CD4-positive, alpha-beta memory T cell (primary cell): ENCODE results near the gene SNAPC2. TPM values are rescaled to one million over a fixed set of nuclear protein-coding genes. Genes with fewer than 3 reads are reported as not detected.
A peak's percentile ranks its signal among the peaks of the same experiment; 100 is the strongest.

Experiments
- CTCF ChIA-PET: fragments of 350-600 bp; sonication (Branson Sonifier 250); formaldehyde crosslinking; loops from one replicate; lab custom pipeline; 2021; ENCODE audit warnings: inconsistent platforms; ENCODE audit not compliant: partially characterized antibody; lab: Charles Lee
- POLR2A ChIA-PET: fragments of 350-600 bp; sonication (Branson Sonifier 250); formaldehyde crosslinking; loops from one replicate; lab custom pipeline; 2021; ENCODE audit not compliant: partially characterized antibody; lab: Charles Lee
- DNase-seq, 5 donors: peaks; one replicate each; pipeline versions ENCODE4 v3.0.0 to v3.0.0-alpha.2; 2020 to 2022; ENCODE audit warnings: mixed read lengths in 1 of 5
- H3K27ac ChIP-seq: one replicate; pipeline ENCODE4 v1.7.0; 2013; ENCODE audit warnings: low read depth, low read length
- H3K27me3 ChIP-seq: 2 replicates; pipeline ENCODE4 v1.7.0; 2013; ENCODE audit warnings: mild to moderate bottlenecking, low read length, moderate library complexity; ENCODE audit not compliant: insufficient read depth
- H3K36me3 ChIP-seq: 2 replicates; pipeline ENCODE4 v1.7.0; 2013; ENCODE audit warnings: mild to moderate bottlenecking, low read length, moderate library complexity; ENCODE audit not compliant: insufficient read depth
- H3K4me1 ChIP-seq: 2 replicates; pipeline ENCODE4 v1.7.0; 2013; ENCODE audit warnings: mild to moderate bottlenecking, low read length, moderate library complexity; ENCODE audit not compliant: insufficient read depth
- H3K4me3 ChIP-seq, 2 donors: one replicate each; pipeline ENCODE4 v1.7.0; 2013; ENCODE audit warnings: low read length in 2 of 2, mild to moderate bottlenecking in 1 of 2
- H3K9me3 ChIP-seq, 2 donors: one replicate each; pipeline ENCODE4 v1.7.0; 2013; ENCODE audit warnings: low read length in 2 of 2, control low read depth in 1 of 2; ENCODE audit not compliant: control insufficient read depth in 1 of 2
- H3K27ac Mint-ChIP-seq, 7 donors: one replicate each; pipeline ENCODE4 v1.8.0; 2020 to 2021; ENCODE audit warnings: mixed read lengths in 7 of 7, mild to moderate bottlenecking in 6 of 7, inconsistent platforms in 3 of 7, moderate library complexity in 3 of 7
- H3K27me3 Mint-ChIP-seq, 2 donors: one replicate each; pipeline ENCODE4 v1.8.0; 2020 to 2021; ENCODE audit warnings: mixed read lengths in 2 of 2
- H3K36me3 Mint-ChIP-seq, 2 donors: one replicate each; pipeline ENCODE4 v1.8.0; 2020 to 2021; ENCODE audit warnings: mixed read lengths in 2 of 2, inconsistent platforms in 1 of 2, mild to moderate bottlenecking in 1 of 2
- H3K4me1 Mint-ChIP-seq, 4 donors: one replicate each; pipeline ENCODE4 v1.8.0; 2020 to 2021; ENCODE audit warnings: mixed read lengths in 4 of 4, mild to moderate bottlenecking in 1 of 4
- H3K4me3 Mint-ChIP-seq, 8 donors: one replicate each; pipeline ENCODE4 v1.8.0; 2020 to 2021; ENCODE audit warnings: mixed read lengths in 8 of 8, mild to moderate bottlenecking in 7 of 8, moderate library complexity in 6 of 8, inconsistent platforms in 3 of 8
- H3K9me3 Mint-ChIP-seq, 8 donors: one replicate each; pipeline ENCODE4 v1.8.0; 2020 to 2021; ENCODE audit warnings: mixed read lengths in 8 of 8, mild to moderate bottlenecking in 5 of 8, inconsistent platforms in 3 of 8, moderate library complexity in 1 of 8
- intact Hi-C: fragments of 100-400 bp; cut with micrococcal nuclease; formaldehyde crosslinking; loops from one replicate; pipeline ENCODE4 v1.15.1; 2023
- polyA plus RNA-seq, 2 donors: library from polyadenylated mRNA; unstranded; fragments of 300-500 nt; fragmentation: Illumina TruSeq; gene quantifications; one replicate each; pipeline ENCODE4 v1.2.3, GENCODE V29; 2021
- total RNA-seq, 2 experiments: library from RNA; stranded (reverse); gene quantifications; one replicate each; pipeline ENCODE4 v1.2.3, GENCODE V29; 2021

Gene SNAPC2
- total and polyA plus RNA-seq, 4 experiments from 2014 or later: 9.0 to 22.1 (median 17.6) TPM

- peaks cover 19% of the 10 kb centered on the region for H3K4me1 ChIP-seq
- H3K36me3 Mint-ChIP-seq: peaks cover 19% of the 10 kb centered on the region in 2 donors
- no peaks in the 10 kb centered on the region for H3K9me3 ChIP-seq
- peaks cover 5 to 18% (median 12%) of the 10 kb centered on the region in 4 donors for H3K4me1 Mint-ChIP-seq
- peaks cover 0 to 3% (median 0%) of the 10 kb centered on the region in 8 donors for H3K9me3 Mint-ChIP-seq
- peaks cover 8% of the 10 kb centered on the region for H3K27me3 ChIP-seq
- peak overlapping the region in 1 of 7 donors; percentile 27 for H3K27ac Mint-ChIP-seq
- no peak overlapping the region for H3K4me3 ChIP-seq
- H3K27me3 Mint-ChIP-seq: peaks cover 10 to 16% of the 10 kb centered on the region in 2 donors
- CTCF ChIA-PET: interaction anchor here (1.3 kb wide), 1 partner anchor 11 kb away, joined by 3 read pairs; no protein-coding TSS in a partner anchor
- peak overlapping the region in 1 of 8 donors; percentile 42 for H3K4me3 Mint-ChIP-seq
- H3K36me3 ChIP-seq: peaks cover 7% of the 10 kb centered on the region
- peak in 1 of 5 donors; percentile 23 for DNase-seq
- no peak overlapping the region for H3K27ac ChIP-seq
- intact Hi-C loops: no loop called here
- POLR2A ChIA-PET: interaction anchor here (0.6 to 1.3 kb wide), 2 partner anchors 9 to 13 kb away, joined by 3 to 4 read pairs; partner anchors contain the start of gene MAP2K7
Measured at GRCh38 chr19:7912697-7913564, 7.2 kb upstream of the SNAPC2 start.

DNA sequence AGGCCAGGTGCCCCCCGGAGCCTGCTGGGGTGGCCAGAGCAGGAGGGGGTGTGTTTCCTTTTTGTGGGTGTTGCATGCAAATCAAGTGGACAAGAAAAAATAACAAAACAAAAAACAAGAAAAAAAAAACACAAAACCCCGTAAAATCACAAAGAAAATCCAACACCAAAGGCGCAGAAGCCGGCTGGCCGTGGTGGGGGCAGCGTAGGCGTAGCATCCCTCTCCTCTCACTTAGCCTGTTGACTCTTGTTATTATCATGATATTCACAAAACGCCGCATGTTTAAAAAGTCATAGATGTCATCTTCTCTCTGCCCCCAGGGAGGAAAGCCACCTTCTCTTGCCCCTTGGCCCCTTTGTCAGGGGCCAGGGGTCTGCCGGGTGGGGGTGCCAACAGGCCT lies 6.5 kb upstream of the SNAPC2 start:
- H3K27ac ChIP-seq: no peak overlapping the region
- H3K4me1 Mint-ChIP-seq: peaks cover 5 to 25% (median 16%) of the 10 kb centered on the region in 4 donors
- H3K27me3 Mint-ChIP-seq: peaks cover 14 to 20% of the 10 kb centered on the region in 2 donors
- no peaks in the 10 kb centered on the region for H3K9me3 ChIP-seq
- ChIA-PET CTCF (no interaction called here), POLR2A (interaction anchor here (1.3 kb wide), 1 partner anchor 10 kb away, joined by 4 read pairs; the partner anchor contains the start of gene MAP2K7)
- no peak overlapping the region for H3K4me3 Mint-ChIP-seq
- H3K4me3 ChIP-seq: no peak overlapping the region
- peaks cover 7% of the 10 kb centered on the region for H3K36me3 ChIP-seq
- peaks cover 0 to 3% (median 0%) of the 10 kb centered on the region in 8 donors for H3K9me3 Mint-ChIP-seq
- intact Hi-C loops: no loop called here
- no peak overlapping the region for H3K27ac Mint-ChIP-seq
- no peak for DNase-seq
- peaks cover 19% of the 10 kb centered on the region in 2 donors for H3K36me3 Mint-ChIP-seq
- H3K27me3 ChIP-seq: peaks cover 11% of the 10 kb centered on the region
- peaks cover 26% of the 10 kb centered on the region for H3K4me1 ChIP-seq

- no peaks in the 10 kb centered on the region for H3K9me3 ChIP-seq
- Mint-ChIP-seq H3K36me3 (peaks cover 19% of the 10 kb centered on the region in 2 donors), H3K4me3 (peak overlapping the region in 1 of 8 donors; percentile 57), H3K27me3 (peaks cover 14 to 20% of the 10 kb centered on the region in 2 donors), H3K27ac (peak overlapping the region in 1 of 7 donors; percentile 21), H3K9me3 (peaks cover 0 to 3% (median 0%) of the 10 kb centered on the region in 8 donors), H3K4me1 (peaks cover 5 to 26% (median 17%) of the 10 kb centered on the region in 4 donors)
- H3K4me3 ChIP-seq: no peak overlapping the region
- H3K4me1 ChIP-seq: peaks cover 29% of the 10 kb centered on the region
- ChIA-PET POLR2A (interaction anchor here (2.4 kb wide), 1 partner anchor 10 kb away, joined by 12 read pairs; the partner anchor contains the start of gene MAP2K7), CTCF (no interaction called here)
- no peak overlapping the region for H3K27ac ChIP-seq
- H3K36me3 ChIP-seq: peaks cover 7% of the 10 kb centered on the region
- intact Hi-C loops: no loop called here
- DNase-seq: peak in 1 of 5 donors; percentile 36
- H3K27me3 ChIP-seq: peaks cover 13% of the 10 kb centered on the region
Measured at GRCh38 chr19:7914099-7914498, 6.0 kb upstream of the SNAPC2 start.

GRCh38 chr19:7914598-7915045 lies 5.5 kb upstream of the SNAPC2 start, which contains the start of gene TGFBR3L:
Gene TGFBR3L (plus strand): TSS chr19:7914830.
- peak within 1 kb of the TSS; percentile 11 to 72 (median 60) for H3K4me3 Mint-ChIP-seq
- peaks cover 0 to 3% (median 0%) of the 10 kb centered on the region in 8 donors for H3K9me3 Mint-ChIP-seq
- ChIA-PET CTCF (no interaction called here), POLR2A (interaction anchor here (2.4 kb wide), 1 partner anchor 11 kb away, joined by 12 read pairs; the partner anchor contains the start of gene MAP2K7)
- H3K4me1 Mint-ChIP-seq: peaks cover 6 to 31% (median 19%) of the 10 kb centered on the region in 4 donors
- H3K27me3 Mint-ChIP-seq: peaks cover 15 to 21% of the 10 kb centered on the region in 2 donors
- Histone ChIP-seq H3K4me1 (peaks cover 33% of the 10 kb centered on the region), H3K9me3 (no peaks in the 10 kb centered on the region), H3K27me3 (peaks cover 13% of the 10 kb centered on the region), H3K4me3 (no peak within 1 kb of the TSS), H3K27ac (no peak within 1 kb of the TSS), H3K36me3 (peaks cover 7% of the 10 kb centered on the region)
- intact Hi-C loops: no loop called here
- H3K27ac Mint-ChIP-seq: peak within 1 kb of the TSS in 2 of 7 donors; percentile 37 to 57
- peak in 1 of 5 donors; percentile 20 for DNase-seq
- H3K36me3 Mint-ChIP-seq: peaks cover 19% of the 10 kb centered on the region in 2 donors

- H3K27ac ChIP-seq: no peak overlapping the region
- CTCF ChIA-PET: no interaction called here
- no peaks in the 10 kb centered on the region for H3K9me3 ChIP-seq
- peaks cover 38% of the 10 kb centered on the region for H3K4me1 ChIP-seq
- POLR2A ChIA-PET: interaction anchor here (1.3 to 5.3 kb wide), 5 partner anchors 7 to 90 kb away, joined by 6 to 21 read pairs (median 12); partner anchors contain the start of genes ELAVL1, MAP2K7 and TIMM44
- Mint-ChIP-seq H3K27ac (peak overlapping the region in 1 of 7 donors; percentile 57), H3K9me3 (peaks cover 0 to 3% (median 0%) of the 10 kb centered on the region in 8 donors), H3K27me3 (peaks cover 16 to 27% of the 10 kb centered on the region in 2 donors), H3K36me3 (peaks cover 18 to 21% of the 10 kb centered on the region in 2 donors), H3K4me3 (peak overlapping the region; percentile 35 to 72 (median 66)), H3K4me1 (peaks cover 12 to 36% (median 25%) of the 10 kb centered on the region in 4 donors)
- peaks cover under 1% of the 10 kb centered on the region for H3K36me3 ChIP-seq
- no peak overlapping the region for H3K4me3 ChIP-seq
- intact Hi-C loops: no loop called here
- H3K27me3 ChIP-seq: peaks cover 13% of the 10 kb centered on the region
- DNase-seq: peak in 2 of 5 donors; percentile 16 to 31
Measured at GRCh38 chr19:7915250-7916102, 4.7 kb upstream of the SNAPC2 start.

DNA sequence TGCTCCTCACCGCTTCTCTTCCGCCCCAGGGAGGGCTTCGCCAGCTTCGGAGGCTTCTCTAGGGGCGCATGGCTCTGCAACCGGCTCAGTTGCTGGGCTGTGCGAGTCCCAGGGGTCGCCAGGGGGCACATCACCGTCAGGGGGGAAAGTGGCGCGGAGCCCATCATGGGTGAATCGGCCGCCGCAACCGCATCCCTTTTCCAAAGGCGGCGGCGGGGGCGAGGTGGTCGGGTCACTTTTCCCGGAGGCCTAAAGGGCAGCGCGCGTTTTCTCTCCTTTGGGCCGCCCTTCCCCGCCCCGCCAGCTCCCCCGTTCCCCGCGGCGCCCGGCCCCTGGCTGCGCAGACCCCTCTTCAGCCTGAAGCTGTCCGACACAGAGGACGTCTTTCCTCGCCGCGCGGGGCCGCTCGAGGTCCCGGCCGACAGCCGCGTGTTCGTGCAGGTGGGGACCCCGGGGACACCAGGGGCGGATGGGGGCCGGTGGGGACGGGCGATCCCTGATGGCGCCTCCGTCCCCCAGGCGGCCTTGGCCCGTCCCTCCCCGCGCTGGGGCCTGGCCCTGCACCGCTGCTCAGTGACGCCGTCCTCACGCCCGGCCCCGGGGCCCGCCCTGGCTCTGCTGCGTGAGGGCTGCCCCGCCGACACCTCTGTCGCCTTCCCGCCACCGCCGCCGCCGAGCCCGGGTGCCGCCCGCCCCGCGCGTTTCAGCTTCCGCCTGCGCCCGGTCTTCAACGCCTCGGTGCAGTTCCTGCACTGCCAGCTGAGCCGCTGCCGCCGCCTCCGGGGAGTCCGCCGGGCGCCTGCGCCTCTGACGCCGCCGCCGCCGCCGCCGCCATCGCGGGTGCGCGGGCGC lies 3.8 kb upstream of the SNAPC2 start:
- Mint-ChIP-seq H3K4me1 (peaks cover 14 to 43% (median 29%) of the 10 kb centered on the region in 4 donors), H3K27ac (peak overlapping the region in 1 of 7 donors; percentile 65), H3K27me3 (peaks cover 16 to 27% of the 10 kb centered on the region in 2 donors), H3K4me3 (peak overlapping the region; percentile 43 to 89 (median 60)), H3K36me3 (peaks cover 12 to 15% of the 10 kb centered on the region in 2 donors), H3K9me3 (peaks cover 0 to 4% (median 0%) of the 10 kb centered on the region in 8 donors)
- intact Hi-C loops: no loop called here
- POLR2A ChIA-PET: interaction anchor here (1.3 to 5.6 kb wide), 8 partner anchors 8 to 89 kb away, joined by 5 to 82 read pairs (median 10); partner anchors contain the start of genes ELAVL1, MAP2K7 and TIMM44
- H3K9me3 ChIP-seq: no peaks in the 10 kb centered on the region
- no peak overlapping the region for H3K27ac ChIP-seq
- no peaks in the 10 kb centered on the region for H3K36me3 ChIP-seq
- peaks cover 42% of the 10 kb centered on the region for H3K4me1 ChIP-seq
- DNase-seq: peak; percentile 51 to 69 (median 58)
- H3K4me3 ChIP-seq: peak overlapping the region in 1 of 2 donors; percentile 36
- peaks cover 13% of the 10 kb centered on the region for H3K27me3 ChIP-seq
- CTCF ChIA-PET: interaction anchor here (1.4 to 7.3 kb wide), 2 partner anchors 8 to 26 kb away, joined by 5 to 66 read pairs; partner anchors contain the start of gene TIMM44
